H1 (cell line): Measurements from ENCODE around the gene OSR1. TPM values are rescaled to one million over a fixed set of nuclear protein-coding genes. Genes with fewer than 3 reads are reported as not detected.

Source experiments
- CHD2 ChIP-seq: IDR thresholded peaks from 2 replicates; pipeline ENCODE4 v1.6.1; 2012; ENCODE audit warnings: low read length, improper control_type of control experiment
- CREB1 ChIP-seq: IDR thresholded peaks from 2 replicates; pipeline ENCODE4 v1.6.1; 2012; ENCODE audit warnings: inconsistent platforms
- PHF8 ChIP-seq: fragments of 200-600 bp; sonication (generic); conservative IDR thresholded peaks from 2 replicates; pipeline ENCODE4 v1.7.1; 2012; ENCODE audit warnings: low read depth, mild to moderate bottlenecking, inconsistent platforms, low read length, moderate library complexity
- SIN3A ChIP-seq, 2 experiments: IDR thresholded peaks in 1 of 2; conservative IDR thresholded peaks in 1 of 2; 2 replicates each; pipeline ENCODE4 v1.6.1; 2011 to 2012; ENCODE audit warnings: low read length in 2 of 2, improper control_type of control experiment in 1 of 2, low read depth in 1 of 2, mild to moderate bottlenecking in 1 of 2
- polyA plus RNA-seq, 7 experiments: library from polyadenylated mRNA; depleted of rRNA in 3 of 7; stranded (reverse) in 5 of 7; unstranded in 2 of 7; fragments of >200 nt in 5 of 7; fragments of 200-250 nt in 2 of 7; gene quantifications; 1 replicate in 5 of 7; 2 replicates in 1 of 7; 4 replicates in 1 of 7; pipeline versions ENCODE4 v1.2.1 to v1.2.3, GENCODE V29; 2011 to 2013; ENCODE audit warnings: missing spikeins in 2 of 7, mixed read lengths in 2 of 7
- total RNA-seq: library from RNA; stranded (reverse); fragmentation: NEBNext Ultra II Directional; extraction: Animal tissue kit (Norgen Biotek cat#: 25700); gene quantifications from 2 replicates; pipeline ENCODE4 v1.2.1, GENCODE V29; 2021

OSR1 gene
- total and polyA plus RNA-seq, 2 of the 8 experiments (the other 6 are each of a cell fraction or from before 2014, with no cell fraction given): 0.05 to 0.22 TPM

DNA sequence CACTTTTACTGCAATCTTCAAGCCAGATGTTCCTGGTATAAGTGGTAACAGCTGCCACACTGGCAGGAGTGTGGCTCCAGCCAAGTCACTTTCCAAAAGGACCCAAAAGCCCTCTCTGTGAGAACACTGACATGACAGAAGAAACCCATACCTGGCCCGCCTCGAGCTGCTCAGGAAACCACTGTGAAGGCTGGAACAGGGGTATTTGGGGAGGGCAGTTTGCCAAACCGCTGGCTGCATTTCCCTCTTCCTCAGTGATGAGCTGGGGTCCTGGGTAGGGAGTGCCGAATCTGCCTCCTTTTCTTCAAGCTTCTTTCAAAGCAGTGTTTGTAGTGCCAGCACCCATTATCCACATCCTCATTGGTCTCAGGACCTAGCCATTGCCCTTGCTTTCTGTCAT is 10.3 kb upstream of the OSR1 start (continued):
- TF ChIP-seq SIN3A (conservative IDR thresholded peaks at IDR 0.05 in 1 of 2, IDR thresholded peaks at IDR 0.05 in 1 of 2; ENCODE audit: low read depth in 1 of 2, low read length in 2 of 2): no peak
- TF ChIP-seq CREB1: no peak
- TF ChIP-seq PHF8: no peak
- no peak for TF ChIP-seq CHD2
